ENCODE results near the gene DBX1.
"Not testable (repeated sequence)": the region's sequence is repeated elsewhere in the genome, so short reads cannot be mapped to it uniquely, and the experiment has no call there.

The DBX1 gene

GRCh38 chr11:20160425-20161229 lies at the start of gene DBX1:
Gene DBX1 (minus strand): TSS chr11:20160475. CDS start chr11:20160324, 151 bp downstream.
- no peak for DNase-seq

GRCh38 chr11:20208622-20209111 lies 48.4 kb upstream of the DBX1 start:
- DNase-seq: no peak

GRCh38 chr11:20207781-20208621 lies 47.7 kb upstream of the DBX1 start:
- DNase-seq: no peak

- no peak for DNase-seq
These were observed 45.5 kb upstream of the DBX1 start for GRCh38 chr11:20205807-20206206.

GRCh38 chr11:20204681-20205080 lies 44.4 kb upstream of the DBX1 start:
- DNase-seq: no peak

GRCh38 chr11:20203831-20204230 lies 43.6 kb upstream of the DBX1 start:
- no peak for DNase-seq

GRCh38 chr11:20201231-20201630 lies 41.0 kb upstream of the DBX1 start:
- DNase-seq: no peak

- not testable (repeated sequence) for DNase-seq
These were observed 40.2 kb upstream of the DBX1 start for GRCh38 chr11:20200331-20200955.

- DNase-seq: no peak
These were observed 37.6 kb upstream of the DBX1 start for GRCh38 chr11:20197881-20198280.

GRCh38 chr11:20194470-20194869 lies 34.2 kb upstream of the DBX1 start:
- DNase-seq: no peak

- no peak for DNase-seq
These were observed 33.0 kb upstream of the DBX1 start for GRCh38 chr11:20193307-20193706.

GRCh38 chr11:20192641-20193040 lies 32.4 kb upstream of the DBX1 start:
- DNase-seq: no peak

GRCh38 chr11:20192151-20192550 lies 31.9 kb upstream of the DBX1 start:
- no peak for DNase-seq

- DNase-seq: no peak
These were observed 18.7 kb upstream of the DBX1 start for GRCh38 chr11:20178976-20179375.

GRCh38 chr11:20177136-20177535 lies 16.9 kb upstream of the DBX1 start:
- DNase-seq: no peak

GRCh38 chr11:20172721-20173447 lies 12.6 kb upstream of the DBX1 start:
- DNase-seq: no peak

- no peak for DNase-seq
These were observed 3.7 kb upstream of the DBX1 start for GRCh38 chr11:20163783-20164481.

GRCh38 chr11:20162824-20163782 lies 2.8 kb upstream of the DBX1 start:
- DNase-seq: no peak

GRCh38 chr11:20161923-20162744 lies 1.9 kb upstream of the DBX1 start:
- no peak for DNase-seq

All from inflammatory macrophage treated with lipopolysaccharide for 4 hours (primary cell).